Hepatic stellate cell (primary cell): ENCODE measurements around the gene NDUFAF3.
"Not testable (repeated sequence)": the region's sequence is repeated elsewhere in the genome, so short reads cannot be mapped to it uniquely, and the experiment has no call there.

Experiments
- DNase-seq: peaks from one replicate; pipeline ENCODE4 v3.0.0; 2011; ENCODE audit warnings: low spot score

Gene NDUFAF3

GRCh38 chr3:48999085-48999858 lies 22.6 kb upstream of the NDUFAF3 start:
- no peak for DNase-seq

GRCh38 chr3:49001155-49001554 lies 20.8 kb upstream of the NDUFAF3 start:
- no peak for DNase-seq

- no peak for DNase-seq
These were observed 17.3 kb upstream of the NDUFAF3 start for GRCh38 chr3:49004352-49005302.

- DNase-seq: no peak
These were observed 16.6 kb upstream of the NDUFAF3 start for GRCh38 chr3:49005303-49005680.

GRCh38 chr3:49005998-49006397 lies 15.9 kb upstream of the NDUFAF3 start:
- no peak for DNase-seq

- DNase-seq: peak; percentile 57
These were observed 15.4 kb upstream of the NDUFAF3 start for GRCh38 chr3:49006408-49007067.

GRCh38 chr3:49007068-49007770 lies 14.7 kb upstream of the NDUFAF3 start, which contains the start of gene WDR6:
WDR6 (plus strand) TSS chr3:49007391; CDS start chr3:49007432, 41 bp downstream.
- DNase-seq: peak; percentile 99

- DNase-seq: peak; percentile 87
These were observed 14.0 kb upstream of the NDUFAF3 start for GRCh38 chr3:49007771-49008528.

- not testable (repeated sequence) for DNase-seq
These were observed 13.3 kb upstream of the NDUFAF3 start for GRCh38 chr3:49008627-49009026.

- DNase-seq: no peak
These were observed 12.5 kb upstream of the NDUFAF3 start for GRCh38 chr3:49009396-49009795.

- DNase-seq: no peak
These were observed 9.4 kb upstream of the NDUFAF3 start for GRCh38 chr3:49012441-49013017.

GRCh38 chr3:49013113-49013737 lies 8.7 kb upstream of the NDUFAF3 start:
- no peak for DNase-seq

GRCh38 chr3:49013738-49014660 lies 7.9 kb upstream of the NDUFAF3 start:
- peak; percentile 51 for DNase-seq

- no peak for DNase-seq
These were observed 6.8 kb upstream of the NDUFAF3 start for GRCh38 chr3:49015072-49015471.

- DNase-seq: no peak
These were observed 6.2 kb upstream of the NDUFAF3 start for GRCh38 chr3:49015765-49016164.

- no peak for DNase-seq
These were observed 5.3 kb upstream of the NDUFAF3 start for GRCh38 chr3:49016414-49017228.

GRCh38 chr3:49017229-49017970 lies 4.5 kb upstream of the NDUFAF3 start:
- no peak for DNase-seq
